Astrocyte (in vitro differentiated cells and primary cell): ENCODE results near the gene PTPRB. TPM values are rescaled to one million over a fixed set of nuclear protein-coding genes. Genes with fewer than 3 reads are reported as not detected.

ENCODE experiments used
- DNase-seq: peaks from one replicate; pipeline ENCODE4 v3.0.0-alpha.2; 2010; ENCODE audit warnings: low read depth
- FAIRE-seq: peaks from 2 replicates; lab custom pipeline; 2011; peaks lifted over from hg19 to GRCh38; lab: Jason Lieb, UNC
- H2AFZ ChIP-seq: 2 replicates; pipeline ENCODE4 v1.6.0; 2012; ENCODE audit warnings: low read depth, low read length, inconsistent platforms
- H3K27ac ChIP-seq: 2 replicates; pipeline ENCODE4 v1.5.1; 2011; ENCODE audit warnings: low read depth, low read length, inconsistent platforms
- H3K27me3 ChIP-seq: 2 replicates; pipeline ENCODE4 v1.6.0; 2011; ENCODE audit warnings: low read length, inconsistent platforms; ENCODE audit not compliant: insufficient read depth
- H3K36me3 ChIP-seq: 2 replicates; pipeline ENCODE4 v1.5.1; 2011; ENCODE audit warnings: low read length, inconsistent platforms; ENCODE audit not compliant: insufficient read depth
- H3K4me1 ChIP-seq: 2 replicates; pipeline ENCODE4 v1.5.1; 2011; ENCODE audit warnings: low read length, inconsistent platforms; ENCODE audit not compliant: insufficient read depth
- H3K4me2 ChIP-seq: 2 replicates; pipeline ENCODE4 v1.6.0; 2012; ENCODE audit warnings: low read length, inconsistent platforms
- H3K4me3 ChIP-seq: 2 replicates; pipeline ENCODE4 v1.5.1; 2011; ENCODE audit warnings: low read depth, mild to moderate bottlenecking, low read length, inconsistent platforms; ENCODE audit not compliant: insufficient read depth
- H3K79me2 ChIP-seq: 2 replicates; pipeline ENCODE4 v1.6.0; 2012; ENCODE audit warnings: mild to moderate bottlenecking, low read length, inconsistent platforms; ENCODE audit not compliant: insufficient read depth
- H3K9ac ChIP-seq: 2 replicates; pipeline ENCODE4 v1.6.0; 2012; ENCODE audit warnings: mild to moderate bottlenecking, low read length, inconsistent platforms
- H3K9me3 ChIP-seq: 2 replicates; pipeline ENCODE4 v1.5.1; 2012; ENCODE audit warnings: low read depth, mild to moderate bottlenecking, low read length, inconsistent platforms; ENCODE audit not compliant: insufficient read depth
- H4K20me1 ChIP-seq: 2 replicates; pipeline ENCODE4 v1.6.0; 2012; ENCODE audit warnings: low read length, inconsistent platforms; ENCODE audit not compliant: insufficient read depth
- H3K27ac Mint-ChIP-seq: one replicate; pipeline ENCODE4 v1.8.0; 2021; ENCODE audit warnings: mild to moderate bottlenecking, mixed read lengths; ENCODE audit not compliant: unreplicated experiment
- H3K27me3 Mint-ChIP-seq: one replicate; pipeline ENCODE4 v1.8.0; 2021; ENCODE audit warnings: low read depth, mixed read lengths; ENCODE audit not compliant: unreplicated experiment
- H3K36me3 Mint-ChIP-seq: one replicate; pipeline ENCODE4 v1.8.0; 2021; ENCODE audit warnings: low read depth, mixed read lengths; ENCODE audit not compliant: unreplicated experiment
- H3K4me1 Mint-ChIP-seq: one replicate; pipeline ENCODE4 v1.8.0; 2021; ENCODE audit warnings: low read depth, mixed read lengths; ENCODE audit not compliant: unreplicated experiment
- H3K4me3 Mint-ChIP-seq: one replicate; pipeline ENCODE4 v1.8.0; 2021; ENCODE audit warnings: mild to moderate bottlenecking, moderate library complexity, mixed read lengths; ENCODE audit not compliant: unreplicated experiment
- H3K9me3 Mint-ChIP-seq: one replicate; pipeline ENCODE4 v1.8.0; 2021; ENCODE audit warnings: mild to moderate bottlenecking, mixed read lengths; ENCODE audit not compliant: unreplicated experiment
- CTCF ChIP-seq: IDR thresholded peaks from 2 replicates; pipeline ENCODE4 v1.5.1; 2011; ENCODE audit warnings: low read depth, mild to moderate bottlenecking, inconsistent platforms, low read length, moderate library complexity; ENCODE audit not compliant: insufficient read depth
- EZH2 ChIP-seq: IDR thresholded peaks from 2 replicates; pipeline ENCODE4 v1.6.1; 2012; ENCODE audit warnings: mild to moderate bottlenecking, low read length, inconsistent platforms; ENCODE audit not compliant: insufficient read depth
- total RNA-seq: library from RNA; stranded (reverse); gene quantifications from 2 replicates; pipeline ENCODE4 v1.2.1, GENCODE V29; 2021

PTPRB gene
- total RNA-seq, 1 donor from 2014 or later = 2.5 TPM

DNA sequence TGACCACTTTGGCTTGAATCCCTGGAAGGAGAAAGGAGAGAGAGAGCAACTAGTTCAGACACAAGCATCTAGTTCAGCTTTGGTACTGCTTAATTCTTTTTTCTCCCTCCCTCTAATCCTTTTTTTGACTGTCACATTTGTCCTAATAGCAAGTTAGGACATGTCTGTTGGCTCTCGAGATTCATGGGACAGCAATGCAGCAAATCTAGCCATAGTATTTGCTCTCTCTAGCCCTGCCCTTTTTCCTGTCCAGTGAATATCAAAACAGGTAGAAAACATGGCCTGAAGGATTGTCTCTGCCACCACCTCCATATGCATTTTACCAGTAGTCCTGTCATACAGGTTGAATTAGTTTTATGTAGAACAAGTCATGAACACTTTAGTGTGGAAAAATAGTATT lies 116.4 kb downstream of the PTPRB start:
- no peak overlapping the region for H3K4me3 ChIP-seq
- peaks cover 2% of the 10 kb centered on the region for H3K9me3 Mint-ChIP-seq
- H3K4me1 Mint-ChIP-seq = no peaks in the 10 kb centered on the region
- no peaks in the 10 kb centered on the region for H3K4me1 ChIP-seq
- H3K27ac ChIP-seq = no peak overlapping the region
- H4K20me1 ChIP-seq = no peaks in the 10 kb centered on the region
- no peak overlapping the region for H2AFZ ChIP-seq
- H3K4me2 ChIP-seq = no peak overlapping the region
- DNase-seq (no peak), FAIRE-seq (no peak)
- no peaks in the 10 kb centered on the region for H3K27me3 ChIP-seq
- peaks cover 2% of the 10 kb centered on the region for H3K9me3 ChIP-seq
- H3K27ac Mint-ChIP-seq = no peak overlapping the region
- peaks cover 8% of the 10 kb centered on the region for H3K36me3 ChIP-seq
- no peak overlapping the region for H3K4me3 Mint-ChIP-seq
- H3K9ac ChIP-seq = no peak overlapping the region
- no peaks in the 10 kb centered on the region for H3K36me3 Mint-ChIP-seq
- TF ChIP-seq CTCF = no peak
- TF ChIP-seq EZH2 = no peak
- no peaks in the 10 kb centered on the region for H3K27me3 Mint-ChIP-seq
- no peaks in the 10 kb centered on the region for H3K79me2 ChIP-seq

- Mint-ChIP-seq H3K36me3 (no peaks in the 10 kb centered on the region), H3K27me3 (no peaks in the 10 kb centered on the region), H3K27ac (no peak overlapping the region), H3K4me3 (no peak overlapping the region), H3K9me3 (no peaks in the 10 kb centered on the region), H3K4me1 (no peaks in the 10 kb centered on the region)
- TF ChIP-seq EZH2 (no peak), CTCF (no peak)
- Histone ChIP-seq H3K4me1 (no peaks in the 10 kb centered on the region), H3K9me3 (no peaks in the 10 kb centered on the region), H3K4me3 (no peak overlapping the region), H3K27me3 (no peaks in the 10 kb centered on the region), H3K4me2 (no peak overlapping the region), H3K27ac (no peak overlapping the region), H3K36me3 (no peaks in the 10 kb centered on the region), H2AFZ (no peak overlapping the region), H3K79me2 (no peaks in the 10 kb centered on the region), H4K20me1 (no peaks in the 10 kb centered on the region), H3K9ac (no peak overlapping the region)
- FAIRE-seq (no peak), DNase-seq (no peak)
Measured at GRCh38 chr12:70513426-70513825, 123.8 kb downstream of the PTPRB start.

GRCh38 chr12:70508178-70508577 lies 129.1 kb downstream of the PTPRB start:
- no peak for FAIRE-seq
- Histone ChIP-seq H3K27me3 (no peaks in the 10 kb centered on the region), H3K36me3 (no peaks in the 10 kb centered on the region), H4K20me1 (no peaks in the 10 kb centered on the region), H3K9me3 (no peaks in the 10 kb centered on the region), H3K4me2 (no peak overlapping the region), H3K4me1 (no peaks in the 10 kb centered on the region), H3K79me2 (no peaks in the 10 kb centered on the region), H3K9ac (no peak overlapping the region), H2AFZ (no peak overlapping the region), H3K4me3 (no peak overlapping the region), H3K27ac (no peak overlapping the region)
- peaks cover 2% of the 10 kb centered on the region for H3K4me1 Mint-ChIP-seq
- no peak overlapping the region for H3K4me3 Mint-ChIP-seq
- H3K27me3 Mint-ChIP-seq = peaks cover 3% of the 10 kb centered on the region
- no peaks in the 10 kb centered on the region for H3K9me3 Mint-ChIP-seq
- no peak for TF ChIP-seq EZH2
- no peak for TF ChIP-seq CTCF
- no peaks in the 10 kb centered on the region for H3K36me3 Mint-ChIP-seq
- H3K27ac Mint-ChIP-seq = no peak overlapping the region
- DNase-seq = no peak
